ENCODE results near the gene CUL7.
"Not testable (repeated sequence)": the region's sequence is repeated elsewhere in the genome, so short reads cannot be mapped to it uniquely, and the experiment has no call there.

Gene CUL7

GRCh38 chr6:43045371-43045930 lies 8.2 kb downstream of the CUL7 start:
- no peaks in the 10 kb centered on the region for H3K27me3 ChIP-seq
- no peak overlapping the region for H3K27ac ChIP-seq
- H4K20me1 ChIP-seq = peaks cover 0 to 9% (median 0%) of the 10 kb centered on the region in 11 experiments; a peak in 2 of 22 replicates
- H3K9ac ChIP-seq = no peak overlapping the region
- H3K9me3 ChIP-seq (replicated peaks in 1 of 11) = no peaks in the 10 kb centered on the region
- H3K4me2 ChIP-seq = no peak overlapping the region
- H3K36me3 ChIP-seq = peaks cover 63 to 93% (median 74%) of the 10 kb centered on the region in 11 experiments
- peaks cover 0 to 7% (median 3%) of the 10 kb centered on the region in 10 experiments; a peak in 7 of 20 replicates for H3K4me1 ChIP-seq
- no peak for TF ChIP-seq Cebpa-rat (IDR thresholded peaks at IDR 0.05)
- no peak overlapping the region for H3K4me3 ChIP-seq

- Histone ChIP-seq H3K4me2 (no peak overlapping the region), H3K9me3 (replicated peaks in 1 of 11) (no peaks in the 10 kb centered on the region), H3K36me3 (peaks cover 60 to 93% (median 80%) of the 10 kb centered on the region in 11 experiments), H3K27me3 (no peaks in the 10 kb centered on the region), H3K9ac (no peak overlapping the region), H4K20me1 (peaks cover 0 to 15% (median 0%) of the 10 kb centered on the region in 11 experiments; a peak in 3 of 22 replicates), H3K4me3 (no peak overlapping the region), H3K4me1 (peaks cover 0 to 7% (median 0%) of the 10 kb centered on the region in 10 experiments; a peak in 4 of 20 replicates), H3K27ac (no peak overlapping the region)
- no peak for TF ChIP-seq Cebpa-rat (IDR thresholded peaks at IDR 0.05)
Observed at GRCh38 chr6:43043310-43043709, 10.3 kb downstream of the CUL7 start.

- H4K20me1 ChIP-seq = peaks cover 0 to 25% (median 0%) of the 10 kb centered on the region in 11 experiments; a peak in 4 of 22 replicates
- H3K4me1 ChIP-seq; H3K4me3 ChIP-seq; H3K9ac ChIP-seq; H3K4me2 ChIP-seq; H3K27ac ChIP-seq; H3K9me3 ChIP-seq (replicated peaks in 1 of 11); H3K27me3 ChIP-seq: not testable (repeated sequence)
- H3K36me3 ChIP-seq = peaks cover 62 to 93% (median 84%) of the 10 kb centered on the region in 11 experiments
Observed at GRCh38 chr6:43041475-43041874, 12.2 kb downstream of the CUL7 start.

GRCh38 chr6:43040542-43041257 lies 13.0 kb downstream of the CUL7 start:
- Histone ChIP-seq H3K9ac (no peak overlapping the region), H3K36me3 (peaks cover 59 to 93% (median 81%) of the 10 kb centered on the region in 11 experiments), H3K27me3 (no peaks in the 10 kb centered on the region), H3K4me2 (no peak overlapping the region), H4K20me1 (peaks cover 0 to 28% (median 2%) of the 10 kb centered on the region in 11 experiments; a peak in 7 of 22 replicates), H3K4me1 (peaks cover 0 to 7% (median 0%) of the 10 kb centered on the region in 10 experiments; a peak in 4 of 20 replicates), H3K4me3 (no peak overlapping the region), H3K27ac (no peak overlapping the region), H3K9me3 (replicated peaks in 1 of 11) (no peaks in the 10 kb centered on the region)
- TF ChIP-seq Cebpa-rat (IDR thresholded peaks at IDR 0.05) = no peak

GRCh38 chr6:43038727-43039126 lies 14.9 kb downstream of the CUL7 start:
- no peaks in the 10 kb centered on the region for H3K27me3 ChIP-seq
- H3K4me1 ChIP-seq = peaks cover 0 to 7% (median 0%) of the 10 kb centered on the region in 10 experiments; a peak in 4 of 20 replicates
- no peaks in the 10 kb centered on the region for H3K9me3 ChIP-seq (replicated peaks in 1 of 11)
- H3K9ac ChIP-seq = no peak overlapping the region; a peak in 1 of 22 replicates
- no peak overlapping the region for H3K4me2 ChIP-seq
- no peak for TF ChIP-seq Cebpa-rat (IDR thresholded peaks at IDR 0.05)
- H3K27ac ChIP-seq = no peak overlapping the region
- no peak overlapping the region for H3K4me3 ChIP-seq
- peaks cover 65 to 94% (median 86%) of the 10 kb centered on the region in 11 experiments for H3K36me3 ChIP-seq
- H4K20me1 ChIP-seq = peaks cover 0 to 46% (median 13%) of the 10 kb centered on the region in 11 experiments; a peak in 11 of 22 replicates

GRCh38 chr6:43037706-43038105 lies 15.9 kb downstream of the CUL7 start:
- Histone ChIP-seq H3K27me3 (no peaks in the 10 kb centered on the region), H3K4me3 (no peak overlapping the region), H3K9me3 (replicated peaks in 1 of 11) (no peaks in the 10 kb centered on the region), H3K9ac (no peak overlapping the region), H3K27ac (no peak overlapping the region), H3K36me3 (peaks cover 60 to 94% (median 86%) of the 10 kb centered on the region in 11 experiments), H4K20me1 (peaks cover 0 to 52% (median 16%) of the 10 kb centered on the region in 11 experiments; a peak in 12 of 22 replicates), H3K4me1 (peaks cover 0 to 7% (median 0%) of the 10 kb centered on the region in 10 experiments; a peak in 4 of 20 replicates), H3K4me2 (no peak overlapping the region)
- no peak for TF ChIP-seq Cebpa-rat (IDR thresholded peaks at IDR 0.05)

- Histone ChIP-seq H4K20me1 (peaks cover 0 to 58% (median 16%) of the 10 kb centered on the region in 11 experiments; a peak in 14 of 22 replicates), H3K4me3 (no peak overlapping the region), H3K4me2 (no peak overlapping the region), H3K9me3 (replicated peaks in 1 of 11) (no peaks in the 10 kb centered on the region), H3K27me3 (no peaks in the 10 kb centered on the region), H3K36me3 (peaks cover 64 to 94% (median 87%) of the 10 kb centered on the region in 11 experiments), H3K27ac (no peak overlapping the region), H3K4me1 (peaks cover 0 to 4% (median 0%) of the 10 kb centered on the region in 10 experiments; a peak in 4 of 20 replicates), H3K9ac (no peak overlapping the region)
- no peak for TF ChIP-seq Cebpa-rat (IDR thresholded peaks at IDR 0.05)
Observed at GRCh38 chr6:43037197-43037596, 16.5 kb downstream of the CUL7 start.

- no peaks in the 10 kb centered on the region; a peak in 1 of 20 replicates for H3K4me1 ChIP-seq
- TF ChIP-seq Cebpa-rat (IDR thresholded peaks at IDR 0.05) = no peak
- H4K20me1 ChIP-seq = peaks cover 0 to 62% (median 20%) of the 10 kb centered on the region in 11 experiments; a peak in 14 of 22 replicates
- H3K4me2 ChIP-seq = no peak overlapping the region
- H3K9ac ChIP-seq = no peak overlapping the region
- peaks cover 69 to 97% (median 90%) of the 10 kb centered on the region in 11 experiments for H3K36me3 ChIP-seq
- no peaks in the 10 kb centered on the region for H3K27me3 ChIP-seq
- no peak overlapping the region for H3K27ac ChIP-seq
- no peak overlapping the region for H3K4me3 ChIP-seq
- H3K9me3 ChIP-seq (replicated peaks in 1 of 11) = no peaks in the 10 kb centered on the region
Observed at GRCh38 chr6:43036712-43037111, 16.9 kb downstream of the CUL7 start.

GRCh38 chr6:43035495-43036194 lies 18.0 kb downstream of the CUL7 start:
- H3K27me3 ChIP-seq = no peaks in the 10 kb centered on the region
- no peaks in the 10 kb centered on the region for H3K9me3 ChIP-seq (replicated peaks in 1 of 11)
- peaks cover 76 to 100% (median 94%) of the 10 kb centered on the region in 11 experiments for H3K36me3 ChIP-seq
- no peak for TF ChIP-seq Cebpa-rat (IDR thresholded peaks at IDR 0.05)
- no peak overlapping the region; a peak in 1 of 22 replicates for H3K9ac ChIP-seq
- H3K27ac ChIP-seq = no peak overlapping the region
- H4K20me1 ChIP-seq = peaks cover 0 to 63% (median 20%) of the 10 kb centered on the region in 11 experiments; a peak in 14 of 22 replicates
- no peak overlapping the region for H3K4me2 ChIP-seq
- no peak overlapping the region for H3K4me3 ChIP-seq
- no peaks in the 10 kb centered on the region for H3K4me1 ChIP-seq
